Right renal cortex interstitium (tissue), 3 donors: ENCODE measurements around the gene WDR45B. TPM values are rescaled to one million over a fixed set of nuclear protein-coding genes. Genes with fewer than 3 reads are reported as not detected.
A peak's percentile ranks its signal among the peaks of the same experiment; 100 is the strongest.

Source experiments
- DNase-seq, 3 donors: peaks; one replicate each; pipeline ENCODE4 v3.0.0-alpha.2; 2013; ENCODE audit warnings: low read depth in 3 of 3, low spot score in 2 of 3
- polyA plus RNA-seq, 3 donors: library from polyadenylated mRNA; unstranded; fragments of 120-200 nt; gene quantifications; one replicate each; pipeline ENCODE4 v1.2.1, GENCODE V29; 2013; ENCODE audit not compliant: insufficient read length in 3 of 3

WDR45B gene
- polyA plus RNA-seq: 10 to 100 TPM; 88.7 to 98.3 (median 98.2) TPM

DNA sequence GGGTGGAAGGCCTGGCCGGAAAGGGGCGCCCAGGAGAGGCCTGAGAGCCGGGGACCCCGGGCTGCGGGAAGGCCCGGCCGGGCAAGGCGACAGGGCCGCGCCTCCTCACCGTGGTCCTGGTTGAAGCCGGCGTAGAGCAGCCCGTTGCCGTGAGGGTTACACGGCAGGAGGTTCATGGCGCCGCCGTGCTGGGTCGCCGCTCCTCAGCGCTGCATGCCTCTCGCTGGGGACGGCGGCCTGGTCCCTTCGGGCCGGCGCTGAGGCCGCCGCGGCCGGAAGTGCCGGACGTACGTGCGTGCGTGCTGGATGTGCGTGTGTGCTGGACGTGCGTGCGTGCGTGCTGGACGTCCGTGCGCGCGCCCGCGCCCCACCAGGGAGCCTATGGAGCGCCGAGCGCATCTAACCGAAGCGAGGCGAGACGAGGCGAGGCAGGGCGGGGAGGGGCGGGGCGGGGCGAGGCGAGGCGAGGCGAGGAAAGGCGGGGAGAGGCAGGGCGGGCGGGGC lies at the start of gene WDR45B:
Gene WDR45B, minus strand, starts transcription at position 280 of the 504 bp plus-strand sequence. Its CDS starts 104 bp downstream, at position 176.
- peak; percentile 79 to 90 (median 86) for DNase-seq

DNA sequence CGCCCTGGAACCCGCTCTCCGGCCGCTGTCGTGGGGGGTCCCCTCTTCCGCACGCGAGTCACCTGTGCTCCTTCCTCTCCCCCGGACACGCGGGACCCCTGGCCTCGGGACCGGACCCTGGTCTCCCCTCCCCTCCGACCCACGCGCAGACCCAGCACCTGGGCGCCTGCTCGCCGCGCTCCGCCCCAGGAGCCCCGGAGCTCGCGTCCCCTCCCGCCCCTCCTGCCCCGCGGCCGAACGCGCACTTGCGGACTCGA lies 49.5 kb upstream of the WDR45B start:
- no peak for DNase-seq

DNA sequence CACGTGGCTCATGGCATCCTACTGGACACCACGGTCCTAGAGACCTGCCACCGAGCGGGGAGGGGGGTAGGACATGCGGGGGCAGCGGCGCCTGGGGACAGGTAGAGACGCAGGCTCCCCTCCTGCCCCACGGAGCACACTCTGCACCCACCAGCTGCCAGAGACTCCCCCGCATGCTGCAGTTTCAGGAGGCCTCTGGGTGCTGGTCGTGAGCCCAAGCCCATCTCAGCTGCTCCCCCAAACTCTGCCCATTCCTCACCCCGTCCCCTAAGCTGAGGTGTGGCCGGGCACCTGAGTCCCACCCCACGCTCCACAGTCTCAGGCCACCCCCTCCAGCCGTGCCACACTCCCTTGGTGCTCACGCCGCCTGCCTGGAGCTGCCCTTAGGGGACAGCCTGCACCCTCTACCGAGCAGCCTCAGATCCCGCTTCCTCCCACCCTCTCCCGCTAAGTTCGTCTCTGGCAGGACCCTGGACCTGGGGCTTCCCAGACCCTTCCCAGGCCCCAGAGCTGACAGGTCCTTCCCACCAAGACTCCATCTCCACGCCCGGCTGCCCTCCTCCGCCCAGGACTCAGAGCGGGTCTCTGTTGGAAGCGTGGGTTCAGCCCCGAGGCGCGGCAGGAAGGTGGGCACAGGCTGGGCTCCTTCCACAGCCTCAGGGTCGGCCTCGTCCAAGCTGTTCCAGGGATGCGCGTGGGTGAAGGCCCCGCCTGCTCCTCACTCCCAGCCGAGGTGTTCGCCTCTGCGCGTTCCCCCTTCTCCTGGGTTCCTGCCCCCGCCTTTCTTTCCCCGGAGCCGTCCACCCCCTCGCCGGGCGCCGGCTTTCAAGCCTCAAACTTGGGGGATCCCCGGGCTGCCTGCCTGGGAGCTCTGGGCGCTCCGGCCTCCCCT lies 48.9 kb upstream of the WDR45B start:
- DNase-seq: no peak

- no peak for DNase-seq
Observed at GRCh38 chr17:82696259-82696658, 48.0 kb upstream of the WDR45B start.

- no peak for DNase-seq
Observed at GRCh38 chr17:82694647-82695046, 46.4 kb upstream of the WDR45B start.

- DNase-seq: no peak
Observed at GRCh38 chr17:82693168-82693867, 45.1 kb upstream of the WDR45B start.

GRCh38 chr17:82692268-82692667 lies 44.0 kb upstream of the WDR45B start:
- DNase-seq: no peak

GRCh38 chr17:82691714-82692113 lies 43.5 kb upstream of the WDR45B start:
- DNase-seq: no peak

DNA sequence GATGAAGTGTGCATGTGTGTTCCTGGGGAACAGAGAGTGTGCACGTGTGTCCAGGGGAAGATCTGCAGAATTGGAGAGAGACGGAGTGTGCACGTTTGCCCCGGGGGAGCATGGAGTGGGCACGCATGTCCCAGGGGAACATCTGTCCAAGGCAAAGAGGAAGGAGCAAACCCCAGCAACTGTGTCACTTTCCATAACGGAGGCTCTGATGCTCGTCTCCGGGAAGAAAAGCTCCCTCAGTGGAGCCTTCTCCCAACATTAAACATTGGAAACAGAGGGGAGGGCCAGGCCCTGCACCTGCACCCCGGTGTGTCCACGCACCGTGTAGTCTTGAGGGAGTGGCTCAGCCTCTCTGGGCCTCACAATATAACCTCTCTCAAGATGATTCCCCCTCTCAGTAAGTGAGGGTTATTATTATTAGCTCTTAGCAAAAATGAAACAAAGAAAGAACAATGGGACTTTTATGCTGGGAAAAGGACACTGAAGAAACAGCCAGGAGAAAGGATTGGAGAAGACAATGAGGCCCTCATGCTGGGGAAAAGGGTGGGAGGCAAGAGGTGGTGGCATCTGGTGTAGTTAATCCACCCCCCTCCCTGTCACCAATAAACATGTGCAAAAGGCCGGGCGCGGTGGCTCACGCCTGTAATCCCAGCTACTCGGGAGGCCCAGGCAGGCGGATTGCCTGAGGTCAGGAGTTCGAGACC lies 42.7 kb upstream of the WDR45B start:
- no peak for DNase-seq

GRCh38 chr17:82689077-82689476 lies 40.8 kb upstream of the WDR45B start:
- no peak for DNase-seq

GRCh38 chr17:82687871-82688270 lies 39.6 kb upstream of the WDR45B start:
- DNase-seq: no peak

DNA sequence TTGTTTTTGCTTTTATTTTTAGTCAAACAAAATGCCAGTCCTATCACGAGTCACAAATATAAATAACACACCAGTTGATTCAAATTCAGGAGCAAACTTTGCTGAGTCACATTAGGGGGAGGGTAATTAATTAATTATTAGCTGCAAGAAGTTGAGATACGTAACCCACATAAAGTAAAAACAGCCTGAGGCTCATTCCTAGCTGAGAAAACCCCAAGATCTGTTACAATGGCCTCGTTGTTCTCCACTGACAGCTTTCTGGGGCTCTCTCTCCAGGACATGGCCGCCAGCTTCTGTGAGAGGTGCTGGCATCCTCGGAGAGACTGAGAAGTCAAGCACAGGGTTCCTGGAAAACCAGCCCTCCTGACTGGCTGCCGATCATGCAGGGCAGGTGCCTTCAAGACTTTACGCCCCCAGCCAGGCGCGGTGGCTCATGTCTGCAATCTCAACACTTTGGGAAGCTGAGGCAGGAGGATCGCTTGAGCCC lies 39.2 kb upstream of the WDR45B start:
- DNase-seq: no peak

DNA sequence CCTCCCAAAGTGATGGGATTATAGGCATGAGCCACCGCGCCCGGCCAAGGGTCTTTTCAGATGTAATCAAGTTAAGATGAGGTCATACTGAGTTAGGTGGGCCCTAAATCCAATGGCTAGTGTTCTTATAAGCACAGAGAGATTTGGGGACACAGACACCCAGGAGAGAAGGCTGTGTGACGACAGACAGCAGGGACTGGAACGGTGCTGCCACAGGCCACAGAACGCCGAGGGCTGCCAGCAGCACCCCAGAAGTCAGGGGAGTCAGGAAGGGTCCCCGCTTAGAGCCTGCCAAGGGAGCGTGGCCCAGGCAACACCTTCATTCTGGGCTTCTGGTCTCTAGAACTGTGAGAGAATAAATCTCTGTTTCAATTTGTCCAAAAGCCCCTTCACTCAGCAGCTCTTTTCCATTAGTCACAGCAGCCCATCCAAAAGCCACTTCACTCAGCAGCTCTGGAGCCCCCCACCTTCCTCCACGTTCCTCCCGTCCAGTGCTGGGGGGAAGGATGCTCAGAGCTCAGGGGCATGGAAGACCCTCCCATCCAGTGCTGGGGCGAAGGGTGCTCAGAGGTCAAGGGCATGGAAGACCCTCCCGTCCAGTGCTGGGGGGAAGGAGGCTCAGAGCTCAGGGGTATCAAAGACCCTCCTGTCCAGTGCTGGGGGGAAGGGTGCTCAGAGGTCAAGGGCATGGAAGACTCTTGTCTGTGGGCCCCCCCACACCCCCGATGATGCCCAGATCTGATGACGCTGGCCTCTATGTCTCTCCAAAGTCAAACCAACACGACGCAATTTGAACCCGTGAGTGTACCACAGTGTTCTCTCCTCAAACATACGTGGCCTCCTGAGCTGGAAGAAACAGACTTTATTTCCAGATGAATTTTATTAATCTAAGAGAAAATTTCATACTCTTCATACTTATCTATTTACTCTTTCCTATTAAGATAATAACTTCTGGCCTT lies 38.4 kb upstream of the WDR45B start:
- no peak for DNase-seq

GRCh38 chr17:82685291-82685690 lies 37.0 kb upstream of the WDR45B start:
- DNase-seq: no peak

GRCh38 chr17:82684228-82684841 lies 36.1 kb upstream of the WDR45B start:
- no peak for DNase-seq

- no peak for DNase-seq
Observed at GRCh38 chr17:82683534-82683933, 35.3 kb upstream of the WDR45B start.

- no peak for DNase-seq
Observed at GRCh38 chr17:82681547-82681946, 33.3 kb upstream of the WDR45B start.

- DNase-seq: no peak
Observed at GRCh38 chr17:82679586-82680465, 31.6 kb upstream of the WDR45B start.
